Left lobe of liver (tissue), 2 donors: Measurements from ENCODE around the gene DNAJA2. TPM values are rescaled to one million over a fixed set of nuclear protein-coding genes. Genes with fewer than 3 reads are reported as not detected.

ENCODE experiments used
- ATAC-seq: fragments of 200-7000 bp; cut with Tn5 transposase; one replicate; pipeline ENCODE4 v1.9.1; 2020; ENCODE audit warnings: mild to moderate bottlenecking, moderate library complexity
- DNase-seq: peaks from one replicate; pipeline ENCODE4 v3.0.0-alpha.2; 2020; ENCODE audit warnings: low spot score
- total RNA-seq: library from RNA; stranded (reverse); gene quantifications from one replicate; pipeline ENCODE4 v1.2.1, GENCODE V29; 2021
- donor health status: DM: no; HTN: no; CAD: no; lungs with moderate emphysema.
- donor health status: DM: no; HTN: yes; CAD: no.

The DNAJA2 gene
- total RNA-seq, 1 donor from 2014 or later, result 33.1 TPM

- no peak for DNase-seq
- no peak for ATAC-seq
These were observed 67.0 kb downstream of the DNAJA2 start for GRCh38 chr16:46906360-46907060.

Other genes starting within 250 kb of the DNAJA2 start
- gene MYLK3, start 225.3 kb downstream of the DNAJA2 start, total RNA-seq, result 0.08 TPM
- gene C16orf87, start 142.5 kb downstream of the DNAJA2 start, total RNA-seq, result 5.2 TPM
- 84.6 TPM for gene GPT2, start 89.3 kb downstream of the DNAJA2 start, total RNA-seq
- gene NETO2, start 170.3 kb upstream of the DNAJA2 start, total RNA-seq, result 0.18 TPM